UCSD-AML1 (cell line): ENCODE measurements around the gene COQ10A.
"Not testable (repeated sequence)": the region's sequence is repeated elsewhere in the genome, so short reads cannot be mapped to it uniquely, and the experiment has no call there.

Source experiments
- DNase-seq: peaks from one replicate; lab custom pipeline; 2025; ENCODE audit not compliant: unreplicated experiment; lab: John Stamatoyannopoulos, UW

The COQ10A gene

DNA sequence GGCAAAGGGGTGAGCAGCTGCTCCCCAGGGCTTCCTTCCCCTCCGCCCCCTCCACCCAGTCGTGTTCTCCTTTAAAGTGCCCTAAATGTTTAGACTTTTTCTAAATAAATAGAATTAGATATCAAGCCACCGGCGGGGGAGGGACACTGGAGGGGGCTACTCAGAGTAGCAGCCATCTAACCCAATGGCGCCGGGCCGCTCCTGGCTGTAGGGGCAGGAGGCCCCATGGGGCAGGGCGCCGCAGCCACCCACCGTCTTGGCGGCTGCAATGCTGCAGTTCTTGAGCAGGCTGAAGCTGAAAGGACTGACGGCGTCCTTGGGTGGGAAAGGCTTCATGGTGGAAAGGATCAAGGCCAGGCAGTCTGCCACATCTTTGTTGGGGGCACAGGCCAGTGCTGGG, 23.8 kb upstream of the COQ10A start:
- no peak for DNase-seq

DNA sequence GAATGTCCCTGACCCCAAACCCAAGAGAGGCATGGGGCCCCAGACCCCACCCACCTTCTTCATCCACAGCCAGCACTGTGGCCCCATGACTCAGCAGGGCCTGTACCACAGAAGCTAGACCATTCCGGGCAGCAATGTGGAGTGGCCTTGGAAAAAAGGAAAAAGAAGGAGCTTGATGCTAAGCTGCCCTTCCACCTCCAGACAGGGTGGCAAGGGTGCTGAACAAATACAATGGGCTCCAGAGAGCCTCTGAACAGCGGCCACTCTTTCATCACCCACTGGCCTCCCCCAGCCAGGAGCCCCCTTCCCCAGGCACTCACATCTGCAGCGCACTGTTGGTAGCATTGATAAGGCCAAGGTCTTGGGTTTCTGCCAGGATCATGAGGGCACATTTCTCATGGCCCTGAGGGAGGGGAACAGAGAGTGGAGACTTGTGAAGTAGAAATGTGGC, 23.0 kb upstream of the COQ10A start:
- DNase-seq = no peak

DNA sequence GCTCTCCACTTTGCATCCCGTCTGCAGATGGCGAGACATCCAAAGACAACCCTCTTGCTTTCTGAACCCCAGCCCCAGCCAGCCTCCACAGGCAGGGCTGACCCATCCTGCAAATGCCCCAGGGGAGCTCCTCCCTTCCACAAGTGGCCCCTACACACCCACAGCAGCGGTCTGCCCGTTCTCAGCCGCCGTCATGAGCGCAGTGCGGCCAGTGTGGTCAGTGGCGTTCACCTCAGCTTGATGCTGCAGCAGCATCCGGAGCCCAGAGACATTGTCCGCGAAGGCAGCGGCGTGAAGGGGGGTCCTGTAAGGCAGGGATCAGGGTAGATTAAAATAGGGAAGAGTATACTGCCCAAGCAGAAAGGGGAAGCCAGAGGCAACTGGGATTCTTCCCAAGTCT, 22.2 kb upstream of the COQ10A start:
- DNase-seq = no peak

DNA sequence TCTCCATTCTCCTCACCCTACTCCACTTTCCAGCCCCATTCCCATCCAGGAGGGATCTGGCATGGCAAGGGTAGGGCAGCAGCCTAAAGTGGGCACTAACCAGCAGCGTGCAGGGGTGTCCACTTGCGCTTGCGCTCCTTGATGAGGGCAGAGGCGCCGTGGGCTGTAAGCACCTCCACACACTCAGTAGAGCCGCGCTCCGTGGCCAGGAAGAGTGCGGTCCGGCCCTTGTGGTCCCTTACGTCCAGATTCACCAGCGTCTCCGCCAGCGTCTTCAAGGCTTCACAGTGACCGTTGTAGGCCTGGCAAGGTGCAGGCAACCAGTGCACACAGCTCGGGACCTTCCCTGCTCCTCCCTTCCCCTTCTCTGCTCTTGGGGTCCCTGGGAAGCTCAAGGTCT, 18.8 kb upstream of the COQ10A start:
- no peak for DNase-seq

DNA sequence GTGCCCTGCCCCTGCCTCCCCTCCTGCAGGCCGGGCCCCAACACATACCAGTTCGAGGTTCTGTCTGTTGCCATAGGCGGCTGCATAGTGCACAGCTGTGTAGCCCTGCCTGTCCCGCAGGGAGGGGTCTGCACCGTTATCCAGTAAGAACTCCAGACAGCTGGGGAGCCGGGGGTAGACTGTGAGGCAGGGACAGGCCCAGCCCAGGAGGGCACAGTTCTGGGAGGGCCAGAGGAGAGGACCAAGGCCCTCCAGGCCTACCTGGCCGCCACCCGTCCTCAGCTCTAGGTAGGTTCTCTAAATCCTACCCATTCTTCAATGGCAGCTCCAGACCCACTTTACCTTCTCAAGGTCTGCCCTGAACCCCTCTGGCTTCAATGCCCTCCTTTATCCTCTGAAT, 18.0 kb upstream of the COQ10A start:
- DNase-seq = no peak

DNA sequence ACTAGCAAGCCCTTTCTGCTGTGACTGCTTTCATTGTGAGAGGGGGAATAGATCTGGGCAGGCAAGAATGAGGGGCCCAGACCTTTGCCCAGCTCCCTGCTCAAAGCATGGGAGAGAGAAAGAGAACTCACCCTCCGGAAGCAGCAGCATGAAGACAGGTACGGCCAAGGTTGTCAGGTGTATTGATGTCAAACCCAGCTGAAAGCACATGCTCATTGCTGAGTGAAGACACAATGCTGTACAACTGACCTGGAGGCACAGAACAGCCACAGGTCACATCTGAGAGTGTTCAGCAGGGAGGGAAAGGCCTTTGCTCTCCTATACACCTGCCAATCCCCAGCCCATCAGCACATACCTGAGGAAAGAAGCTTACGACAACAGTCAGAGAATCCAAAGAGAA, 14.1 kb upstream of the COQ10A start:
- no peak for DNase-seq

DNA sequence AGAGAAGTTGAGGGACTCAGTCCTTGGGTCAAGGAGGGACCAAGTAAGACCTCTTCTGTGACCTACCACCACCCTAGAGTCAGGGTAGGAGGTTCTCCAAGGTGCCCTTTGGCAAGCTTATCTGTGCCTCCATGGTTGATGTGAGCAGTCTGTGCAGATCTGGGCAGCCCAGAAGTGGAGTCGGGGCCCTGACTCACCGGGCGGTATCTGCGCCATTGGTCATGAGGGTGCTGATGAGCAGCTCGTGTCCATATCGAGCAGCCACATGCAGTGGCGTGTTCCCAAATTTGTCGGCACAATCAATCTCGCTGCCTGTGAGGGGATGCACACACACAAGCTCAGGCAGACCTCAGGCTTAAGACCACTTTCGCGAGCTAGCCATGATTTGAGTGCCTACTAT, 13.7 kb upstream of the COQ10A start:
- DNase-seq = no peak

DNA sequence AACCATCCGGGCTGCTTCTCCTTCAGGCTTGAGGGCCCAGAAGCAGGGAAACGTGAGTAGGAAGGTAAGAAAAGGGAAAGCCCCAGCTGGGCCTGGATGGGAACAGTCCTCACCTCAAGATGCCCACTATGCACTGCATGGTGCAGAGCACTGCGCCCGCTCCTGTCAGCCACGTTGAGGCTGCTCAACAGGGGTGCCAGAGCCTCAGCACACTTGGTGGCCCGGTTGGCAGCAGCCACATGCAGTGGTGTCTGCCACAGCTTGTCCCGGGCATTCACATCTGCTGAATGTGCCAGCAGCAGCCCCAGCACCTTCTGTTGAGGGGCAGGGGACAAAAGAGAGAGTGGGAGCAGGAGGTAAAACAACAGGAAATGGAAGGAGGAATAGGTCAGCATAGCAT, 11.1 kb upstream of the COQ10A start:
- DNase-seq = no peak

DNA sequence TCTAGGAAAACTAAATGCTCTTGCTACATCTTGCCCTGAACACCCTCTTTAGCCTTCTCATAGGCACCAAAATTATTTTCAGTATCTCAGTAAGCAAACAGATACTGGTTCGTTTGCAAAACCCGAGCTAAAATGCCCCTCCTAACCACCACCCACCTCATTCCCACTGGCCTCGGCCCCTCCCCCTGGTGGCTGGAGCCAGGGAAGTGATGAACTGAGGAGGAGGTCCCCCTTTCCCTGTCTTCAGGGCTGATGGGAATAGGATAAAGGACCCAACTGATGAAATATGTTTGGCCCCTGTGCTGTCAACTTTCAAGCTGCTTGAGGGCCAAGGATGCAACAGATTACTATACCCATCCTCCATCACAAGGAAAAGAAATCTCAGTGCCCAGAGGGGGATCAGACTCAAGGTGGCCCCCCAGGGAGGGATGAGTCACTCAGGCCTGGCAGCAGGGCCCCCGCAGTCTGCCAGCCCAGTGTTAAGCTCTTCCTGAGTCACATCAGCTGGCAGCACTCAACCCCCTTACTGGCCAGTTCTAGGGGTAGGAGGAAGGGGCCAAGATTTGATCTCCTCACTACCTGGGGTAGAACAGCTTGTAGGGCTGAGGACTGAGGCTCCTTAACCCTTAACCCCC, 10.3 kb upstream of the COQ10A start:
- no peak for DNase-seq

DNA sequence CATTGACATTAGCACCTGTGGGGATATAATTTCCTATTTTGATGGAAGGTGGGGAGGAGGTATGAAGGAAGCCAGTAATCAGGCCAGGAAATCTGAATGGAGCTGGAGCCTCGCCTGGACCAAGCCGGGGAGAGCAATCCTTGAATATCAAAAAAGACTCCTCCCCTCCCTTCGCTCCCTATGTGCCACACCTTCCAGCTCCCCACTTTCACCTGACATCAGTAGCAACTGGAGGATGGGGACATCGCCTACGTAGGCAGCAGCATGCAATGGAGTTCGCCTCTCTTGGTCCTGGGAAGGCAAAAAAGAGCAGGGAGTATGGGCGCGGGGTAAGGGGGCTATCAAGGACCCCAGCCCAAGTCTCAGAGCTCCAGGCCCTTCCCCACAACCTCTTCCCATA, 9.7 kb upstream of the COQ10A start:
- DNase-seq = no peak

DNA sequence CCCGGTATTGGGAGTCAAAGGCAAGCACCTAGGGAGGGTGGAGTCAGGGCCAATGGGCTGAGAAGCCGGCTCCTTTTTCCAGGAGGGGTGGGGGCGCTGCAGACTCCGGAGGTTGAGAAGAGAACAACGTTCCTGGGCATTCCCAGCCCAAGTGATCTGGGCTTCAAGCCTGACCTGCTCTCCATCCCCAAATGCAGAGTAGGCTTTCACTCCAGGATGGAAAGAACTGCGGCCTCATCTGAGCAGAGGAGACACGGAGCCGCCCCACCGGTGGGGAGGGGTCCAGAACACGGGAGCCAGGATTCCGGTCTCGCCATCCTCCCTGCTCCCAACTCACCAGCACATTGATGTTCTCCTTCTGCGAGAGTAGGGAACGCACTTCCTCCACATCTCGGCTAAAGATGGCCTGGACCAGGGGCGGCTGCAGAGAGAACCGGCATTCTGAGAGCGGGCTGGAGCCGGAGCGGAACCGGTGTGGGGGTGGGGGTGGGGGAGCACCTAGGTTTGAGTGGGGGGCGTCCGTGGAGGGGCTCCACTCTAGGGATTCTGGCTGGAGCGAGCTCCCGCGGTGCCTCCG, 9.2 kb upstream of the COQ10A start:
- DNase-seq = peak; percentile 39

DNA sequence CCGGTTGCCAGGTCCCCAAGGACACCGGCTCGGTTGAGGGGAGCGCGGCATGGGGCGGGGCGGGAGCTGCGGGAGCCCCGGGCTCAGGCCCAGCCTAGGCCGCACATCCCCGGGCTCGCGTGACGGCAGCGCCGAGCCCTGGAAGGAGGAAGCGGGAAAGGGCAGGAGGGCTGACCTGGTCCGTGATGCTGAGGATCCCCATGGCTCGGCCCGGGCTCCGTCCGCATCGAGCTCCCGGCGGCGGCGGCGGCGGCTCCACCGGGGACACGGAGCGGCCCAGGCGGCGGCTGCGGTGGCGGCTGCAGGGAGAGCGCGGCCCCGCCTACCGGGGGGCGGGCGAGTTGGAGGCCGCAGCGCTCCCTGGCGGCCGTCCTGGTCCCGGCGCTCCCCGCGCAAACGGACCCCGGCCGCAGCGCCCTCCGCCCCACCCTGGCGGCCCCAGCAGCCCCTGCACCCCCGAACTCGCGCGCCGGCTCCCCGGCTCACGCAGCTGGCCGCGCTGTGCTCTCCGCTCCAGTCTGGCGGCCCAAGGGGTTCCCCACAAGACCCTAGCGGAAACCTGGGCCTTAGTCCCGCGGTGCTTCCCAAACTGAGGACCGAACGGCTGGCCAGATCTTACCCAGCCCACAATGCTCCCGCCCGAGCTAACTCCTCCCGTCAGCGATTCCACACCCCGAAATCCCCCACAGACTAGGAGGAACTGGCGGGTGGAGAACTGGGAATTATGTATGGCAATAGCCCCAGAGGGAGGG, 8.5 kb upstream of the COQ10A start, which contains the start of gene ANKRD52:
TSS of gene ANKRD52 (minus strand) at position 317 of the 752 bp plus-strand sequence. CDS start at position 202, 115 bp downstream.
- DNase-seq = peak; percentile 84

DNA sequence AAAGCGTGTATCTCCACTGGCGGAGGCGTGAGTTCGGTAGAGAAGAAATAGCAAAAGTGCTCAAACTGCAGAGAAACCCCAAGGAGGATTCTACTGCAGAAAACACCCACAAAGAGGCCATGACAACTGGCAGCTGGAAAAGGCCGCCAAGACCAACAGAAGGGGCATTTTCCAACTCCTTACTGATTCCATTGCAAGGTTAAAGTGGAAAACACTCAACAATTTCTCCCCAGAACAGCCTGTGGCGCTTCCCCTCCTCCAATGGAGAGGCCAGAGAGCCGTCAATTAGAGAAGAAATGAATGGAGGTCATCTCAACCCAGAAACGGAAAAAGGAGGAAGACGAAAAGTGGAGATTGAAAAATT, 7.9 kb upstream of the COQ10A start:
- no peak for DNase-seq

DNA sequence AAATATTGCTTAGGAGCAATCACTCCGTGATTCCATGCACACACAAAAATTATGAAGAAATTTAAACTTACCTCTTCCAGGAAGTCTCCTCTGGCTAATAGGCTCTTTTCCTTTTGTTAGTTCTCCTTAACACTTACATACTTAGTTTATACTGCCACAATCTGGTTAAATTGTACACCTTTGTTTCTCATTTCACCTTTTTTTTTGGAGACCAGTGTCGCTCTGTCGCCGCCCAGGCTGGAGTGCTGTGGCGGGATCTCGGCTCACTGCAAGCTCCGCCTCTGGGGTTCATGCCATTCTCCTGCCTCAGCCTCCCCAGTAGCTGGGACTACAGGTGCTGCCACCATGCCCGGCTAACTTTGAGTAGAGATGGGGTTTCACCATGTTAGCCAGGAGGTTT, 6.4 kb upstream of the COQ10A start:
- no peak for DNase-seq

DNA sequence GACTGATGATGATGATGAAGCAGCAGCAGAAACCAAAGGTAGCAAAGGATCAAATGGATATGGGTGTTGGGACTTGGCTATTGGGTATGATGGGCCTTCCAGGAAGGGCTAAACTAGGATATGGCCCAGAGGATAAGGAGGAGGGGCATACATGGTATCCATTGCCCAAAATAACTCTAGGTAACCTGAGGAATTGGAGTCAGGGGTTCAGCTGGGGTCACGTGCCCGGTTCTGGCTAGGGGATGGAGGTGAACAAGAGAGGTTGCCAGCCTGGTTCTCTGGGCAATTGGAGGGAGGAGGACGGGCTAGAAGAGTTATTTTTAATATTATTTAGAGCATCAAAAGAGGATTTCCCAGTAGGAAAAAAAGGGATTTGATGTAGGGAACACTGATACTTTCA, 5.8 kb upstream of the COQ10A start:
- no peak for DNase-seq

DNA sequence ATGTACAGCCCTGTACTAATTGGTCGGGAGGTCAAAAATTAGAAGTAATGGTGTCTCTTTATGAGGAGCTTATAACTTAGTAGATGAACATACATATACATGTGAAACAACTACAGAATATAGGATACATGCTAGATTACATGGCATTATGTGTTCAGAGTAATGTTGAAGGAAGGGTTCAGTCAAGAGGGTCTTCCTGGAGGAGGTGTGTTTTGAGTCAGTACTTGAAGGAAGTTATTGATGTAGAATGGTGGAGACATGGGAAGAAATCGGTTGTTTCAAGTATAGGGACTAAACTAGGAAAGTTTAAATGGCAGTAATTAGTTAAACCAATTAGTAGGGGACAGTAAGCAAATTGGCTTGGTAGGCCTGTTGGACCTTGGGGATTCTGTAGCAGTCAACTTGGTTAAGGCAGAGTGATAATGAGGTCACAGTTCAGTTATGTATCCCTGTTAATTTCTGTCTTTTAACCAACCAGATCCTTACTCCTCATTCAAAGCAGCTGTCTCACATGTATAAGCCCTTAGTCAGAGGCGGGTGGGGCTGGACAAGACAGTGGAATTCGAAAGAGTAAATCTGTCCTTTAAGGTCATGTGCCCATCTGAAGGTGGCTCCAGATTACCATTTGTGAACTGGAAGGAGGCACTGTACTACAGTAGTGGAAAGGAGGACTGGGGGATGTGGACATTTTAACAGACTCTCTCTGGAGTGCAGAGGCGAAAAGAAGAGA, 5.1 kb upstream of the COQ10A start:
- no peak for DNase-seq

DNA sequence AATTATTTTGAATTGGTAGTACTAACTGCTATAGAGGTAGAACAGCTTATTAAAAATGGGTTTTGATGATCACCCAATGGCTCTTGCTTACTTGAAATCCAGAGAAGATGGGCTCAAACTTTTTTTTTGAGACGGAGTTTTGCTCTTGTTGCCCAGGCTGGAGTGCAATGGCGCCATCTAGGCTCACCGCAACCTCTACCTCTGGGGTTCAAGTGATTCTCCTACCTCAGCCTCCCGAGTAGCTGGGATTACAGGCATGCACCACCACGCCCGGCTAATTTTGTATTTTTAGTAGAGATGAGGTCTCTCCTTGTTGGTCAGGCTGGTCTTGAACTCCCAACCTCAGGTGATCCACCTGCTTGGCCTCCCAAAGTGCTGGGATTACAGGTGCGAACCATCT, 3.8 kb upstream of the COQ10A start:
- DNase-seq = not testable (repeated sequence)

DNA sequence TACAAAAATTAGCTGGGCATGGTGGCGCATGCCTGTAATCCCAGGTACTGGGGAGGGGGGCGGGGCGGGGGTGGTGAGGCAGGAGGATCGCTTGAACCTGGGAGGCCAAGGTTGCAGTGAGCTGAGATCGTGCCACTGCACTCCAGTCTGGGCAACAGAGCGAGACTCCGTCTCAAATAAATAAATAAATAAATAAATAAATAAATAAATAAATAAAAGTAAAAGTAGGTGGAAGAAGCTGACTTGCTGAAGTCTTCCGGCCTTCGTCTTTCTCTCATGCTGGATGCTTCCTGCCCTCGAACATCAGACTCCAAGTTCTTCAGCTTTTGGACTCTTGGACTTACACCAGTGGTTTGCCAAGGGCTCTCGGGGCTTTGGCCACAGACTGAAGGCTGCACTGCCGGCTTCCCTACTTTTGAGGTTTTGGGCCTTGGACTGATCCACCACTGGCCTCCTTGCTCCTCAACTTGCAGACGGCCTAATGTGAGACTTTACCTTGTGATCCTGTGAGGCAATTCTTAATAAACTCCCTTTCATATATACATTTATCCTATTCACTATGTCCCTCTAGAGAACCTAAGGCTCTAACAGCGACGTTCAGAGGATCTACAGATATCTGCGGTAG, 562 bp upstream of the COQ10A start:
- DNase-seq = not testable (repeated sequence)

DNA sequence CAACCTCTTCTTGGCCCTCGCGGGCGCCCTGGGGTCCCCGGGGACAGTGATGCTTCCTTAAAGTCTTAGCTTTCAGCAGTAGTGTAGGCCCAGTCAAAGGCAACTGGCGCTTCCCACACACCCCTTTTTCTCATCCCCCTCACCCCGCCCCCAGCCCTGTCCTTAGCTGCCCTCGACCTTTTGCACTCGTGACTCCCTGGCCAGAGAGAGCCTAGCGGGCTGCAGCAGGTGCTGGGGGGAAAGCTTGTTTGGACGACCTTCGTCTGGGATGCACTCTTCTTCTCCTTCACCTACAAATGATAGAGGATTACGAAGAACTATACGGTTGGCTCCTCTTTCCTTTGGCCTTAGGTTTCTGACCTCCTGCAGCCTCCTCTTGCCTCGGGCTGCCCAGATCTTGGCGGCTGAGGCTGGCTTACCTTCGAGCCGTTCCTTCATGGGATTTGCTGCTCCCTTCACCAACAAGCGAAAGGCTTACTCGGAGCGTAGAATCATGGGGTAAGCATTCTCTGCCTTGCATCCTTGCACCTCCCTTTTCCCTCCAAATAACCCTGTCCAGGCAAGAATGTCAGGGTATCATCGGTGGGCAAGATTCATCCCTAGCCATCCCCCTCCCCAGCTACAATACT, 815 bp downstream of the COQ10A start:
- DNase-seq = no peak

DNA sequence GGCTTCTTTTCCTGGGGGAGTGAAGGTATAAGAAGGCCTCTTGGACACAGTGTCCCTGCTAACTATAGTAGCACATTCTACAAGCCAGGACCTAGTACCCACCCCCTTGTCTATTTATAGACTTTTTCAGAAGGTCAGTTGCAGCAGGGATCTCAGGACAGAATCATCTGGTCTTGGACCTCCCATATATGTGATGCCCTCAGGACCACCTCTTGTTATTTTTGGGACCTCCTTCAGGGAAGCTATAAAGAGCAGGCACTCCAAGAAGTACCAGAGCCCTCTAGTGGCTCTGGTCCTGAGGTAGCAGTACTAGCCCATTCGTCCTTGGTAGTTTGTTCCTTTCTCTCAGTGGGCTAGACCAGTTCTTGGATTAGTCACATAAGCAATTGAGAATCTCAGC, 4.3 kb downstream of the COQ10A start:
- DNase-seq = no peak

DNA sequence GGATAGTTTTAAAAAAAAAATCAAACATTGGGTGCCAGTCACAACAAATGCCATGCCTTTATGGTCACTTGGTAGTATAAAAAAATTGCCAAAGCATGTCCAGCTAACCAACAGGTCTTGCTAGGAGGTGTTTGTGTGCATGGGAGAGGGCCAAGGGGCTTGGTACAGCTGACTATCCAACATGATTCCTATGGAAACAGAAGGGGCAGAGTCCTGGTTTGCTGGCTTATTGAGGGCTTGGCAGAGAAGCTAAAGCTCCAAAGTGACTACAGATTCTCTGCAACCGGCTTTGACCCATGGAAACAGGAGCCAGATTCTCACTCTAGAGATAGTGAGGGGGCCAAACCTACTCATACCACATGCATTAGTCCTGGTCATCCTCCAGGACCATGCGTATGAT, 5.7 kb downstream of the COQ10A start:
- not testable (repeated sequence) for DNase-seq
